Measurements from ENCODE around the gene MECP2.

MECP2 gene

DNA sequence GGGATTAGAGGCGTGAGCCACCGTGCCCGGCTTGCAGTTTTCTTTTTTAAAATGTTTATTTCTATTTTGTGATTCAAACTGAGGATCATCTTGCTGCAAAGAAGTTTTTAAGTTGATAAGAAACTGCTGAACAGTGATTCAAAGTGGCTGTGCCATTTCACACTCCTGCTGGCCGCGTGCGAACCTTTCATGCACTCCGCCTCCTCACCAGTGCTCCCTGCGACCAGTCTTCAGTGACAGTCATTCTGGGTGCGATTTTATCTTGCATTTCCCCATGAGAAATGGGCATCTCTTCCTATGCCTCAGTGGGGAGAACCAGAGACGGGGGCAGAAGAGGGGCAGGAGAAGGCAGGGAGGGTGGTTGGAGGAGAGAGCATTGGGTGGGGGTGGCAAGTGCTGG lies 103.5 kb downstream of the MECP2 start:
- Histone ChIP-seq H3K79me2 (ENCODE audit: low read length) (no peaks in the 10 kb centered on the region), H3K4me3 (ENCODE audit: low read length) (no peak overlapping the region), H3K27ac (ENCODE audit: low read length) (no peak overlapping the region), H3K4me1 (ENCODE audit: low read length) (no peaks in the 10 kb centered on the region), H3K27me3 (ENCODE audit: low read depth, low read length) (no peaks in the 10 kb centered on the region), H4K20me1 (ENCODE audit: insufficient read depth, low read length) (no peaks in the 10 kb centered on the region), H3K4me2 (ENCODE audit: low read length) (no peak overlapping the region), H2AFZ (ENCODE audit: low read depth, low read length) (no peak overlapping the region), H3K9ac (ENCODE audit: low read length) (no peak overlapping the region), H3K9me3 (ENCODE audit: insufficient read depth, low read length) (no peaks in the 10 kb centered on the region), H3K36me3 (replicated peaks; ENCODE audit: low read depth, low read length) (no peaks in the 10 kb centered on the region)
- TF ChIP-seq, protein P1, sequence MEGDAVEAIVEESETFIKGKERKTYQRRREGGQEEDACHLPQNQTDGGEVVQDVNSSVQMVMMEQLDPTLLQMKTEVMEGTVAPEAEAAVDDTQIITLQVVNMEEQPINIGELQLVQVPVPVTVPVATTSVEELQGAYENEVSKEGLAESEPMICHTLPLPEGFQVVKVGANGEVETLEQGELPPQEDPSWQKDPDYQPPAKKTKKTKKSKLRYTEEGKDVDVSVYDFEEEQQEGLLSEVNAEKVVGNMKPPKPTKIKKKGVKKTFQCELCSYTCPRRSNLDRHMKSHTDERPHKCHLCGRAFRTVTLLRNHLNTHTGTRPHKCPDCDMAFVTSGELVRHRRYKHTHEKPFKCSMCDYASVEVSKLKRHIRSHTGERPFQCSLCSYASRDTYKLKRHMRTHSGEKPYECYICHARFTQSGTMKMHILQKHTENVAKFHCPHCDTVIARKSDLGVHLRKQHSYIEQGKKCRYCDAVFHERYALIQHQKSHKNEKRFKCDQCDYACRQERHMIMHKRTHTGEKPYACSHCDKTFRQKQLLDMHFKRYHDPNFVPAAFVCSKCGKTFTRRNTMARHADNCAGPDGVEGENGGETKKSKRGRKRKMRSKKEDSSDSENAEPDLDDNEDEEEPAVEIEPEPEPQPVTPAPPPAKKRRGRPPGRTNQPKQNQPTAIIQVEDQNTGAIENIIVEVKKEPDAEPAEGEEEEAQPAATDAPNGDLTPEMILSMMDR (IDR thresholded peaks at IDR 0.05; ENCODE audit: low read depth, low read length), result no peak
- TF ChIP-seq EZH2phosphoT487 (IDR thresholded peaks at IDR 0.05; ENCODE audit: low read depth), result no peak

DNA sequence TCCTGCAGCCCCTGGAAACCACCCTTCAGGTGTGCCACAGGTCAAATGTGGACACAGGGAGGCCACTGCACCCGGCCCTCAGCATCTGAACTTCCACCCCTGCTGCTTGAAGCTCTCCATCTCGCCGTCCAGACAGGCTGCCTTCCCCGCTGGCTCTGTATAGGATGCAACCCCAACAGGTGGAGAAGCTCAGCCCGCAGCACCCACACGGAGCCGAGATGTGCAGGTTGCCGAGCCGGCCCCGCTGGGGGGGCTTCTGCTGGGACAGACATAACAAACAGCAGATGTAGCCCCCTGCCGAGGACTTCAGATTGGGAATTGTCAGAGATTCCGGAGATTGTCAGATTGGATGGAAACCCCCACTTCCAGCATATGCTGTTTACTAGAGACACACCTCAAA lies 104.4 kb downstream of the MECP2 start:
- Histone ChIP-seq H3K36me3 (replicated peaks; ENCODE audit: low read depth, low read length) (no peaks in the 10 kb centered on the region), H3K27ac (ENCODE audit: low read length) (no peak overlapping the region), H2AFZ (ENCODE audit: low read depth, low read length) (no peak overlapping the region), H3K27me3 (ENCODE audit: low read depth, low read length) (no peaks in the 10 kb centered on the region), H3K9ac (ENCODE audit: low read length) (no peak overlapping the region), H3K4me2 (ENCODE audit: low read length) (no peak overlapping the region), H3K9me3 (ENCODE audit: insufficient read depth, low read length) (no peaks in the 10 kb centered on the region), H3K4me1 (ENCODE audit: low read length) (no peaks in the 10 kb centered on the region), H4K20me1 (ENCODE audit: insufficient read depth, low read length) (no peaks in the 10 kb centered on the region), H3K4me3 (ENCODE audit: low read length) (no peak overlapping the region), H3K79me2 (ENCODE audit: low read length) (no peaks in the 10 kb centered on the region)
- no peak for TF ChIP-seq EZH2phosphoT487 (IDR thresholded peaks at IDR 0.05; ENCODE audit: low read depth)
- TF ChIP-seq, protein P1 (IDR thresholded peaks at IDR 0.05; ENCODE audit: low read depth, low read length), result no peak

DNA sequence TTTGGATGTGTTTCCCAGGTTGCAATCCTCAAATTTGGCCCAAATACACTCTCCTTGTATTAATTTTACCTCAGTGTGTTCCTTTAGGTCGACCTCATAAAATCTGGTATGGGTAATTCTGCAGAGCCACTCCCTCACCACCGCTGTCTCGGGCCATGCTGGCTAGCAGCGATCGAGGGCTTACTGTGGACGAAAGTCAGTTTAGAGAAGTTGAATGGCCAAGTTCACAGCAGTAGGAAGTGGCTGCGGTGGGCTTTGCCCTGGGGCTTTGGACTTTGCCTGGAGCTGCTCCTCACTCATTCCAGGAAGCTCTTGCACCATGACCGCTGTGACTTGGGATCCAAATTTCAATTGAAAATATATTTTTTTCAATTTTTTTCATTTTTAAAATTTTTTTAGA lies 105.3 kb downstream of the MECP2 start:
- no peak overlapping the region for H3K27ac ChIP-seq (ENCODE audit: low read length)
- TF ChIP-seq, protein P1 (IDR thresholded peaks at IDR 0.05; ENCODE audit: low read depth, low read length), result no peak
- TF ChIP-seq EZH2phosphoT487 (IDR thresholded peaks at IDR 0.05; ENCODE audit: low read depth), result no peak
- H3K9me3 ChIP-seq (ENCODE audit: insufficient read depth, low read length), result no peaks in the 10 kb centered on the region
- no peaks in the 10 kb centered on the region for H3K79me2 ChIP-seq (ENCODE audit: low read length)
- no peak overlapping the region for H3K4me2 ChIP-seq (ENCODE audit: low read length)
- no peaks in the 10 kb centered on the region for H3K36me3 ChIP-seq (replicated peaks; ENCODE audit: low read depth, low read length)
- H2AFZ ChIP-seq (ENCODE audit: low read depth, low read length), result no peak overlapping the region
- H3K9ac ChIP-seq (ENCODE audit: low read length), result no peak overlapping the region
- no peaks in the 10 kb centered on the region for H4K20me1 ChIP-seq (ENCODE audit: insufficient read depth, low read length)
- H3K4me3 ChIP-seq (ENCODE audit: low read length), result no peak overlapping the region
- no peaks in the 10 kb centered on the region for H3K4me1 ChIP-seq (ENCODE audit: low read length)
- H3K27me3 ChIP-seq (ENCODE audit: low read depth, low read length), result no peaks in the 10 kb centered on the region

DNA sequence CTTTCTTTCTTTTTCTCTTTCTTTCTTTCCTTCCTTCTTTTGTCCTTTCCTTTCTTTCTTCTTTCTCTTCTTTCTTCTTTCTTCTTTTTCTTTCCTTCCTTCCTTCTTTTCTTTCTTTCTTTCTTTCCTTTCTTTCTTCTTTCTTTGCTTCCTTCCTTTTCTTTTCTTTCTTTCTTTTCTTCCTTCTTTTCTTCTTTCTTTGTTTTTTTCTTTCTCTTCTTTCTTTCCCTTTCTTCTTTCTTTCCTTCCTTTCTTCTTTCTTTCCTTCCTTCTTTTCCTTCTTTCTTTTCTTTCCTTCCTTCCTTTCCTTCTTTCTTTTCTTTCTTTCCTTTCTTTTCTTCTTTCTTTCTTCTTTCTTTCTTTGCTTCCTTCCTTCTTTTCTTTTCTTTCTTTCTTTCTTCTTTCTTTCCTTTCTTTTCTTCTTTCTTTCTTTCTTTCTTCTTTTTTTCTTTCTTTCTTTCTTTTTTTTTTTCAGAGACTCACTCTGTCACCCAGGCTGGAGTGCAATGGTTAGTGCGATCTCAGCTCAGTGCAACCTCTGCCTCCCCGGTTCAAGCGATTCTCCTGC lies 106.4 kb downstream of the MECP2 start:
- no peak overlapping the region for H3K4me3 ChIP-seq (ENCODE audit: low read length)
- H3K27me3 ChIP-seq (ENCODE audit: low read depth, low read length), result no peaks in the 10 kb centered on the region
- H3K36me3 ChIP-seq (replicated peaks; ENCODE audit: low read depth, low read length), result no peaks in the 10 kb centered on the region
- no peak overlapping the region for H3K27ac ChIP-seq (ENCODE audit: low read length)
- no peak for TF ChIP-seq EZH2phosphoT487 (IDR thresholded peaks at IDR 0.05; ENCODE audit: low read depth)
- TF ChIP-seq, protein P1 (IDR thresholded peaks at IDR 0.05; ENCODE audit: low read depth, low read length), result no peak
- H3K79me2 ChIP-seq (ENCODE audit: low read length), result no peaks in the 10 kb centered on the region
- no peak overlapping the region for H2AFZ ChIP-seq (ENCODE audit: low read depth, low read length)
- H3K9ac ChIP-seq (ENCODE audit: low read length), result no peak overlapping the region
- H3K4me2 ChIP-seq (ENCODE audit: low read length), result no peak overlapping the region
- no peaks in the 10 kb centered on the region for H4K20me1 ChIP-seq (ENCODE audit: insufficient read depth, low read length)
- no peaks in the 10 kb centered on the region for H3K9me3 ChIP-seq (ENCODE audit: insufficient read depth, low read length)
- peaks cover 6% of the 10 kb centered on the region for H3K4me1 ChIP-seq (ENCODE audit: low read length)

Measured in OCI-LY3 (cell line).